T47D (cell line): Measurements from ENCODE around the gene INS.
"Not testable (repeated sequence)": the region's sequence is repeated elsewhere in the genome, so short reads cannot be mapped to it uniquely, and the experiment has no call there.

Source experiments
- DNase-seq, 2 experiments: peaks; one replicate each; pipeline versions ENCODE4 v3.0.0 to v3.0.0-alpha.2; 2011 to 2012; ENCODE audit warnings: low read depth in 1 of 2, low spot score in 1 of 2
- JUND ChIP-seq: IDR thresholded peaks from 2 replicates; pipeline ENCODE4 v1.6.1; 2012; ENCODE audit warnings: low read depth
- in situ Hi-C: cut with HindIII; loops from 2 replicates; pipeline ENCODE4 v1.10.0; 2016; ENCODE audit warnings: low sequenced_read_pairs, low pct_unique_long_range_greater_than_20kb

INS gene

DNA sequence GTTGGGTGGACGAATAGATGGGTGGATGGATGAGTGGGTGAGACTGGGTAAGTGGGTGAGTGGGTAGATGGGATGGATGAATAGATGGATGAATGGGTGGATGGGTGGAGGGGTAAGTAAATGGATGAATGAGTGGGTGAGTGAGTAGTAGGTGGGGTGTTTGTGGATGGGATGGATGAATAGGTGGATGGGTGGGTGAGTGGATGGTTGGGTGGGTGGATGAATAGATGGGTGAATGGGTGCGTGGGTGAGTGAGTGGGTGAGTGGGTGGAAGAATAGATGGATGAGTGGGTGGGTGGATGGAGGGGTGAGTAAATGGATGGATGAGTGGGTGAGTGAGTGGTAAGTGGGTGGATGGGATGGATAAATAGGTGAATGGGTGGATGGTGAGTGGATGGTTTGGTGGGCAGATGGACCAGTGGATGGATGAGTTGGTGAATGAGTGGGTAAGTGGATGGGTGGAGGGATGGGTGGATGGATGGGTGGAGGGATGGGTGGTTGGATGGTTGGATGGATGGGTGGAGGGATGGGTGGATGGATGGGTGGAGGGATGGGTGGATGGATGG lies 34.4 kb downstream of the INS start:
- no peak for DNase-seq
- in situ Hi-C loops, result no loop called here
- TF ChIP-seq JUND, result no peak

GRCh38 chr11:2124736-2125484 lies 36.1 kb downstream of the INS start:
- in situ Hi-C loops, DNase-seq: not testable (repeated sequence)

DNA sequence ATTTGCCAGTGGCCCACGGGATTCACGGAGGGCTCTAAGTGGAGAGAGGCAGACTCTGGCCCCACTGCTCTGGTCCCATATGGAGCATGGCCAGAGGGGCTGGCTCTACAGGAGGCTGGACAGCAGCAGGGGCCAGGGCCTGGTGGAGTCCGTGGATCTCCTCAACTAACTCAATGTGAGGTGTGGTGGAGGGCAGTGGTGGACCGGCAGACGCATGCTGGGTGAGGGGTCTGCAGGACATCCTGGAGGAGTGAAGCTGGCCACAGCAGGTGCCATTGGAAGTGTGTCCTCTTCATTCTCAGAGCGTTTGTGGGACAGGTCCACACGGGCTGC lies 37.4 kb downstream of the INS start:
- no peak for DNase-seq
- TF ChIP-seq JUND, result no peak
- in situ Hi-C loops, result no loop called here

DNA sequence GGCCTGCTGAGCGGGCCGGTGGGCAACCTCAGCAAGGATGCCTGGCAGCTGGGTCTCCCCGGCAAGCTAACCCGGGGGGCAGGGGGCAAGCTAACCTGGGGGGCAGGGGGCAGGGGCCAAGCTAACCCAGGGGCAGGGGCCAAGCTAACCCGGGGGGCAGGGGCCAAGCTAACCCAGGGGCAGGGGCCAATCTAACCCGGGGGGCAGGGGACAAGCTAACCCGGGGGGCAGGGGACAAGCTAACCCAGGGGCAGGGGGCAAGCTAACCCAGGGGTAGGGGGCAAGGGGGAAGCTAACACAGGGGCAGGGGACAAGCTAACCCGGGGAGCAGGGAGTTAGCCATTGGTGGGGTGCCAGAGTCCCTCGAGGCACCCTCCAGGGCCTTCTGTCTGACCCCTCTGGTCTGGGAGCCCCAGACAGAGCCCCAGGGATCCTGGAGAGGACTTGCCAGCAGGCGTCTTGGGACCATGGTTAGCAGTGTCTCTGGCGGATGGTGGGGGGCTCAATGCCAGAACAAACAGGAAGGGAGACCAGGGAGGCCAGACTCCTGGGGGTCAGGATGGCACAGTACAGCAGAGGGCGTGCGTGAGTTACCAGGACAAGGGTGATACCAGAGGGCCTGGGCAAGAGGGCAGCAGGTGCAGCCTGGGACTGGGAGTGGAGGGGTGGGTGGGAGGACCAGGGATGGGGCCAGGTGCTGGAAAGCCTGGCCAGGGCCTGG lies 37.9 kb downstream of the INS start:
- TF ChIP-seq JUND, result no peak
- DNase-seq, result no peak
- in situ Hi-C loops, result no loop called here

DNA sequence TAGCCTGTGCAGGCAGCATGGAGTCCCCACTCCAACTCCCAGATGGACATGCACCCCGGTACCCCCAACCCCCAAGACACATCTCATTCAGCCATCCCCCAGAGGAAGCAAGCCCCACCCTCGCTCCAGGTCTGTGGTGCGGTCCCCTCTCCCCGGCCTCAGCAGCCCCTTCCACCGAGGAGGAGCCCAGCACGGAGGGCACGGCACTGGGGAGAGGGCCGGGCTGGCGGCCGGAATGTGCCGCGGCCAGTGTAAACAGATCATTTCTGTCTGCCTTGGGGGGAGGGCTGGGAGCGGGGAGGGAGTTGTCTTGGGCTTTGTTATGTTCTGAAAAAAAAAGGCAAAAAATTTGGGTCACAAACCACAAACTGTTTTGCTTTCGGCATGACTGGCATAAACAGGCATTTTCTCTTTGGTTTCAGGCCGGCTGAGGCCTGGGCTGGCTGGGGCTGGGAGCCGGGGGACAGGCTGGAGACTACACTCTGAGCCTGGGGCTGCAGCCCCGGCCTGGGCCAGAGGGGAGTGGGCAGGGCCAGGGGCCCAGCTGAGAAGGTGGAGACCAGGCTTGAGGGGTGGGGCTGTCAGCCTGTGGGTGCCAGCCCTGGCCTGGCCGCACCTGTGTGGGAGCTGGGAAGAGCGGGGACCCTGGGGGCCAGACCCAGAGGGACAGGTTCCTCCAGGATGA lies 38.6 kb downstream of the INS start:
- in situ Hi-C loops, result no loop called here
- TF ChIP-seq JUND, result no peak
- no peak for DNase-seq

DNA sequence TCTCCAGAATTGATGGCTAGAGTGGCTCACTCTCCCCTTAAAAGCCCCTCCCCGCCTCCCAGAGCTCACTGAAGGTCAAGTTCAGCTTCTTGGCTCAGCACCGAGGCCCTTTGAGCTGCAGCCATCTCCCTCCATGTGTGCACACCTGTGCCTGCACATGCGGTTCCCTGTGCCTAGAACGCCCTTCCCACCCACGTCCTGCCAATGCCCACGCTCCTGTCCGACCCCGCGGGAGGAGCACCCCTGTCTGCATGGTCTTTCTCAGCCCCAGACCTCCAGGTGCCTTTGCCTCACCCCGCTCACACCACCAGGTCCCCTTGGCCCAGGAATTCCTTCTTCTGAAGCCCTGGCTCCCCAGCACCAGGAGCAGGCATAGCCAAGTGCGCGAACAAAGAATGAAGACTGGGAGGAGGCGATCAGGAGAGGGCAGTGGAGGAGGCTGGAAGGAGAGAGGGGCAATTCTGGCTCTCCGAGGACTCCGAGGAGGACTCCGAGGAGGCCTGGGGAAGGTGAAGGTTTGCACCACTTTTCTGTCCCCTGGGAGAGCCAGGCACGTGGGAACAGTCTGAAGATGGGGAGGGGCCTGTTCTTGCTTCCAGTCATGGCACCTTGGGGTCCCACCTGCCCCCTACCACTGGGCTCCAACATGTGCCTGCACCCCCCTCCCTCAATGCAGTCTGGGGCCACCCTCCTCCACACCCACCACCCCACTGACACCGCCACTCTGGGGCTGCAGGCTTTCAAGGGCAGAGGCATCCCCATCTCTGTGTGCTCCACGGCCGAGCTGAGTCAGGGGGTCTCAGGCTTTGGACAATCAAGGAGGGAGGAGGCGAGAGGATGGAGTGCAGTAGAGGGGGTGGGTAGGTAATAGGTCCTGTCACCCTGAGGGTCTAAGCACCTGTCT lies 39.5 kb downstream of the INS start:
- in situ Hi-C loops, result no loop called here
- DNase-seq, result no peak
- TF ChIP-seq JUND, result no peak

- TF ChIP-seq JUND, result no peak
- no peak for DNase-seq
- in situ Hi-C loops, result no loop called here
These were observed 40.5 kb downstream of the INS start for GRCh38 chr11:2120359-2121100.

DNA sequence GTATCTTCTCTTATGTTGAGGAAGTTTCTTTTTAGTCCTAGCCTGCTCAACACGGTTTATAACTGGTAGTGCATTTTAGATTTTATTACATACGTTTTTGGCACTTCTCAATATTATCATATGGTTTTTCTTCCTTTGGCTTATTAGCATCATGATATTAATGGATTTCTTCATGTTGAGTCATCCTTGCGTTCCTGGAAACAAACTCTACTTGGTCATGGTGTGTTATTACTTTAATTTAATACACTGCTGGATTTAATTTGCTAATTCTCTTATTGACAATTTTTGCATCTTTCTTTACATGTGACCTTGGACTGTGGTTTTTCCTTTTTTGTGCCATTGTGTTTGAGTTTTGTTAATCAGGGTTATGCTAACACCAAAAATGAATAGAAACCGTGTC lies 42.3 kb downstream of the INS start:
- no peak for DNase-seq
- in situ Hi-C loops, result no loop called here
- no peak for TF ChIP-seq JUND

GRCh38 chr11:2116680-2117079 lies 44.3 kb downstream of the INS start:
- no peak for TF ChIP-seq JUND
- DNase-seq, result no peak
- in situ Hi-C loops, result no loop called here

DNA sequence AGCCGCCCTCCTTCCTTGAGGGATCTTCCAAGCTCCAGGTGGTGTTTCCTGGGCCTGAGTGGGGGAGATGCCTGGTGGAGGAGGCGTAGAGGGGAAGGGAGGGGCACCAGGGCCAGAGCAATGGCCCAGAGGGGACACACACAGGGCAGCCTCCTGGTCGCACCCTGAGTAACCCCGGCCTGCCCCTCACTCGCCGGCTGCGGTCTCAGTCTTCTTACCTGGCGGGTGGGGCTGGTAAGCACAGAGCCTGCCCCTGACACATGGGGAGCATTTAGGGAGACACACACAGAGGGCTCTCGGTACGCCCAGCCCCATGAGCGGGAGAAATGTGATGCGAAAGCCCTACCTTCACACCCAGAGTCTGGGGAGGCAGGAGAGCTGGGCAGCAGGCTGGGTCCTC lies 45.7 kb downstream of the INS start:
- in situ Hi-C loops, result no loop called here
- no peak for TF ChIP-seq JUND
- no peak for DNase-seq

- in situ Hi-C loops, result no loop called here
- DNase-seq, result no peak
- no peak for TF ChIP-seq JUND
These were observed 46.4 kb downstream of the INS start for GRCh38 chr11:2114430-2115241.
